IMR-90 (cell line): Measurements from ENCODE around the gene MKX. TPM values are rescaled to one million over a fixed set of nuclear protein-coding genes. Genes with fewer than 3 reads are reported as not detected.

Experiments
- ATAC-seq: fragments of 200-7000 bp; cut with Tn5 transposase; 2 replicates; pipeline ENCODE4 v1.9.1; 2020; ENCODE audit warnings: low read depth, mild to moderate bottlenecking, moderate library complexity
- BruUV-seq: library from RNA; stranded (reverse); fragments of 400-500 nt; replicated peaks from 2 replicates; lab custom pipeline; 2021; lab: Mats Ljungman, UMichigan
- CTCF ChIA-PET: fragments of 300-600 bp; formaldehyde crosslinking; extraction: SDS; loops from one replicate; lab custom pipeline; 2021; ENCODE audit warnings: antibody characterized with exemption; lab: Yijun Ruan, JAX
- POLR2A ChIA-PET: fragments of 300-600 bp; sonication (Branson Sonifier 250); formaldehyde crosslinking; loops from one replicate; lab custom pipeline; 2022; ENCODE audit warnings: antibody characterized with exemption; ENCODE audit not compliant: unreplicated experiment; lab: Charles Lee
- DNase-seq: peaks from one replicate; pipeline ENCODE4 v3.0.0; 2013
- H2AFZ ChIP-seq: replicated peaks from 2 replicates; pipeline ENCODE3; 2013; ENCODE audit warnings: low read length, mild to moderate bottlenecking; ENCODE audit not compliant: poor library complexity
- H2AK5ac ChIP-seq: 2 replicates; pipeline ENCODE4 v1.6.1; 2013; ENCODE audit warnings: low read depth, low read length, inconsistent platforms
- H2AK9ac ChIP-seq: replicated peaks from 2 replicates; pipeline ENCODE3; 2013; ENCODE audit warnings: mild to moderate bottlenecking, low read depth, low read length, moderate library complexity; ENCODE audit not compliant: poor library complexity
- H2BK120ac ChIP-seq: 2 replicates; pipeline ENCODE4 v1.6.1; 2013; ENCODE audit warnings: low read depth, low read length, inconsistent platforms
- H2BK15ac ChIP-seq: 3 replicates; pipeline ENCODE4 v1.6.1; 2013; ENCODE audit warnings: low read depth, low read length, inconsistent platforms
- H2BK20ac ChIP-seq: 2 replicates; pipeline ENCODE4 v1.6.1; 2013; ENCODE audit warnings: low read depth, mild to moderate bottlenecking, inconsistent platforms, low read length, moderate library complexity
- H2BK5ac ChIP-seq: 2 replicates; pipeline ENCODE4 v1.6.1; 2013; ENCODE audit warnings: mild to moderate bottlenecking, low read depth, low read length, inconsistent platforms; ENCODE audit not compliant: poor library complexity, severe bottlenecking
- H3K14ac ChIP-seq: replicated peaks from 2 replicates; pipeline ENCODE4 v1.6.1; 2013; ENCODE audit warnings: low read depth, low read length, inconsistent platforms
- H3K18ac ChIP-seq: 2 replicates; pipeline ENCODE4 v1.6.1; 2013; ENCODE audit warnings: low read depth, low read length, control low read depth
- H3K23ac ChIP-seq: 2 replicates; pipeline ENCODE4 v1.6.1; 2013; ENCODE audit warnings: low read depth, low read length, inconsistent platforms
- H3K27ac ChIP-seq: 2 replicates; pipeline ENCODE4 v1.5.1; 2013; ENCODE audit warnings: mild to moderate bottlenecking, control low read depth, low read length; ENCODE audit not compliant: insufficient read depth
- H3K27me3 ChIP-seq: 2 replicates; pipeline ENCODE4 v1.6.1; 2013; ENCODE audit warnings: low read length; ENCODE audit not compliant: control insufficient read depth, insufficient read depth
- H3K36me3 ChIP-seq: 2 replicates; pipeline ENCODE4 v1.6.1; 2013; ENCODE audit warnings: low read length, mixed read lengths; ENCODE audit not compliant: control insufficient read depth, insufficient read depth
- H3K4ac ChIP-seq: 2 replicates; pipeline ENCODE4 v1.6.1; 2013; ENCODE audit warnings: low read depth, low read length, inconsistent platforms
- H3K4me1 ChIP-seq: 2 replicates; pipeline ENCODE4 v1.6.1; 2013; ENCODE audit warnings: low read length, mixed read lengths; ENCODE audit not compliant: control insufficient read depth, insufficient read depth
- H3K4me2 ChIP-seq: 2 replicates; pipeline ENCODE4 v1.6.1; 2013; ENCODE audit warnings: low read depth, mild to moderate bottlenecking, control low read depth, low read length, moderate library complexity
- H3K4me3 ChIP-seq: 2 replicates; pipeline ENCODE4 v1.5.1; 2013; ENCODE audit warnings: low read depth, mild to moderate bottlenecking, control low read depth, low read length, moderate library complexity; ENCODE audit not compliant: insufficient read depth
- H3K56ac ChIP-seq: 2 replicates; pipeline ENCODE4 v1.6.1; 2013; ENCODE audit warnings: low read length, inconsistent platforms; ENCODE audit not compliant: insufficient read depth; ENCODE audit errors: extremely low read depth
- H3K79me1 ChIP-seq, 2 experiments: 2 replicates each; pipeline ENCODE4 v1.6.1; 2013; ENCODE audit warnings: low read length in 2 of 2, inconsistent platforms in 1 of 2, low read depth in 1 of 2
- H3K9ac ChIP-seq: 2 replicates; pipeline ENCODE4 v1.6.1; 2013; ENCODE audit warnings: low read depth, low read length, control low read depth
- H3K9me1 ChIP-seq: 2 replicates; pipeline ENCODE4 v1.6.1; 2013; ENCODE audit warnings: low read length, inconsistent platforms; ENCODE audit not compliant: insufficient read depth
- H3K9me3 ChIP-seq: 2 replicates; pipeline ENCODE4 v1.6.1; 2013; ENCODE audit warnings: low read length; ENCODE audit not compliant: control insufficient read depth, insufficient read depth
- H4K20me1 ChIP-seq: 2 replicates; pipeline ENCODE4 v1.6.1; 2013; ENCODE audit warnings: low read length, inconsistent platforms; ENCODE audit not compliant: insufficient read depth
- H4K5ac ChIP-seq: 2 replicates; pipeline ENCODE4 v1.6.1; 2013; ENCODE audit warnings: mild to moderate bottlenecking, low read depth, low read length, control low read depth
- H4K8ac ChIP-seq, 2 experiments: 2 replicates each; pipeline ENCODE4 v1.6.1; 2013; ENCODE audit warnings: low read depth in 2 of 2, low read length in 2 of 2, control low read depth in 1 of 2, inconsistent platforms in 1 of 2
- H4K91ac ChIP-seq: 2 replicates; pipeline ENCODE4 v1.6.1; 2013; ENCODE audit warnings: low read depth, low read length, inconsistent platforms; ENCODE audit not compliant: insufficient read depth
- BHLHE40 ChIP-seq: fragments of 150-350 bp; IDR thresholded peaks from 2 replicates; pipeline ENCODE4 v1.6.1; 2016; ENCODE audit warnings: mild to moderate bottlenecking, low read depth, low read length
- CEBPB ChIP-seq: IDR thresholded peaks from 2 replicates; pipeline ENCODE4 v1.6.1; 2012; ENCODE audit warnings: low read depth, low read length, improper control_type of control experiment
- CHD1 ChIP-seq: IDR thresholded peaks from 2 replicates; pipeline ENCODE4 v1.6.1; 2012; ENCODE audit warnings: low read depth, low read length, improper control_type of control experiment
- CTCF ChIP-seq: conservative IDR thresholded peaks from 2 replicates; pipeline ENCODE4 v1.5.1; 2012; ENCODE audit warnings: mild to moderate bottlenecking, low read depth, low read length, improper control_type of control experiment
- ELK1 ChIP-seq: fragments of 150-350 bp; IDR thresholded peaks from 2 replicates; pipeline ENCODE4 v1.6.1; 2016; ENCODE audit warnings: low read depth, mild to moderate bottlenecking, low read length, moderate library complexity, borderline replicate concordance
- FOS ChIP-seq: fragments of 150-350 bp; IDR thresholded peaks from 2 replicates; pipeline ENCODE4 v1.6.1; 2016; ENCODE audit warnings: low read depth, low read length
- MAFK ChIP-seq: IDR thresholded peaks from 2 replicates; pipeline ENCODE4 v1.6.1; 2012; ENCODE audit warnings: low read depth, low read length, improper control_type of control experiment
- MAZ ChIP-seq: IDR thresholded peaks from 2 replicates; pipeline ENCODE4 v1.6.1; 2012; ENCODE audit warnings: low read depth, mild to moderate bottlenecking, low read length, improper control_type of control experiment, moderate library complexity, borderline replicate concordance
- MXI1 ChIP-seq: IDR thresholded peaks from 2 replicates; pipeline ENCODE4 v1.6.1; 2012; ENCODE audit warnings: low read depth, mild to moderate bottlenecking, low read length, moderate library complexity, borderline replicate concordance
- NFE2L2 ChIP-seq: fragments of 150-350 bp; IDR thresholded peaks from 2 replicates; pipeline ENCODE4 v1.6.1; 2016; ENCODE audit warnings: low read depth, mild to moderate bottlenecking, low read length
- POLR2A ChIP-seq: IDR thresholded peaks from 2 replicates; pipeline ENCODE4 v1.6.1; 2012; ENCODE audit warnings: mild to moderate bottlenecking, low read depth, low read length
- RAD21 ChIP-seq: IDR thresholded peaks from 2 replicates; pipeline ENCODE4 v1.6.1; 2012; ENCODE audit warnings: low read length, improper control_type of control experiment
- RCOR1 ChIP-seq: IDR thresholded peaks from 2 replicates; pipeline ENCODE4 v1.6.1; 2012; ENCODE audit warnings: mild to moderate bottlenecking, low read length, improper control_type of control experiment; ENCODE audit not compliant: insufficient replicate concordance
- RFX5 ChIP-seq: IDR thresholded peaks from 2 replicates; pipeline ENCODE4 v1.8.0; 2012; ENCODE audit warnings: low read depth, mild to moderate bottlenecking, low read length, moderate library complexity
- SMC3 ChIP-seq: fragments of 150-350 bp; IDR thresholded peaks from 2 replicates; pipeline ENCODE4 v1.6.1; 2016; ENCODE audit warnings: low read depth, mild to moderate bottlenecking, antibody characterized with exemption, low read length, moderate library complexity
- USF2 ChIP-seq: fragments of 150-350 bp; IDR thresholded peaks from 2 replicates; pipeline ENCODE4 v1.6.1; 2017; ENCODE audit warnings: mild to moderate bottlenecking, antibody characterized with exemption, low read length, low read depth
- dilution Hi-C: fragments of 300-500 bp; cut with HindIII; formaldehyde crosslinking; loops from one replicate; pipeline ENCODE4 v1.14.3; 2018; ENCODE audit warnings: low sequenced_read_pairs; ENCODE audit not compliant: unreplicated experiment
- in situ Hi-C: fragments of 300-500 bp; cut with MboI; formaldehyde crosslinking; loops from 3 replicates; pipeline ENCODE4 v1.14.3; 2019; ENCODE audit warnings: low sequenced_read_pairs, inconsistent platforms, mixed read lengths
- intact Hi-C: fragments of 100-400 bp; cut with micrococcal nuclease; formaldehyde crosslinking; loops from 2 replicates; pipeline ENCODE4 v1.10.0; 2022
- polyA plus RNA-seq, 3 experiments: library from polyadenylated mRNA; depleted of rRNA; stranded (reverse); fragments of >200 nt; gene quantifications; 2 replicates each; pipeline ENCODE4 v1.2.3, GENCODE V29; 2012; ENCODE audit warnings: low replicate concordance in 1 of 3
- total RNA-seq: library from RNA; depleted of rRNA; stranded (reverse); fragments of >200 nt; gene quantifications from 2 replicates; pipeline ENCODE4 v1.2.3, GENCODE V29; 2012

Gene MKX
- total and polyA plus RNA-seq, 2 of the 4 experiments (the other 2 are of a cell fraction) = 0.10 to 0.36 TPM

GRCh38 chr10:27710014-27710413, 35.6 kb downstream of the MKX start:
- Histone ChIP-seq H3K23ac (no peak overlapping the region), H3K4me3 (no peak overlapping the region), H2AK9ac (no peak overlapping the region), H3K9me1 (no peaks in the 10 kb centered on the region; the same call in 1 of the 2 replicates), H3K27me3 (no peaks in the 10 kb centered on the region), H3K36me3 (no peaks in the 10 kb centered on the region), H2AK5ac (no peak overlapping the region), H3K4me2 (no peak overlapping the region), H4K20me1 (no peaks in the 10 kb centered on the region), H3K4me1 (peaks cover 7% of the 10 kb centered on the region), H2BK15ac (no peak overlapping the region), H4K8ac (no peak overlapping the region), H2AFZ (no peak overlapping the region), H3K56ac (no peak overlapping the region), H4K91ac (no peak overlapping the region), H3K18ac (no peak overlapping the region), H3K27ac (no peak overlapping the region), H2BK120ac (no peak overlapping the region), H4K5ac (no peak overlapping the region), H2BK20ac (no peak overlapping the region), H2BK5ac (peak overlapping the region; percentile 54), H3K9ac (no peak overlapping the region), H3K79me1 (no peaks in the 10 kb centered on the region), H3K4ac (no peak overlapping the region), H3K14ac (peak overlapping the region; percentile 75; the same call in 1 of the 2 replicates), H3K9me3 (no peaks in the 10 kb centered on the region)
- no TSS peak for BruUV-seq
- dilution Hi-C loops (no loop called here), intact Hi-C loops (no loop called here), in situ Hi-C loops (no loop called here)
- DNase-seq (no peak), ATAC-seq (peak; percentile 63)
- ChIA-PET CTCF (no interaction called here), POLR2A (no interaction called here)
- TF ChIP-seq RAD21 = no peak
- TF ChIP-seq BHLHE40 = no peak
- no peak for TF ChIP-seq RFX5
- no peak for TF ChIP-seq USF2
- no peak for TF ChIP-seq SMC3
- TF ChIP-seq RCOR1 = no peak
- TF ChIP-seq MXI1 = no peak
- no peak for TF ChIP-seq MAFK
- no peak for TF ChIP-seq CHD1
- no peak for TF ChIP-seq CTCF
- TF ChIP-seq MAZ = no peak
- TF ChIP-seq NFE2L2 = no peak
- no peak for TF ChIP-seq FOS
- TF ChIP-seq POLR2A = no peak
- TF ChIP-seq CEBPB = no peak
- no peak for TF ChIP-seq ELK1
